WTC11 (cell line): ENCODE data around the gene IL17RA. TPM values are rescaled to one million over a fixed set of nuclear protein-coding genes. Genes with fewer than 3 reads are reported as not detected.

Experiments
- ATAC-seq: fragments of 200-7000 bp; cut with Tn5 transposase; 2 replicates; pipeline ENCODE4 v1.10.0; 2021; ENCODE audit warnings: mild to moderate bottlenecking, moderate library complexity
- CTCF ChIA-PET: fragments of 300-600 bp; sonication (Branson Sonifier 250); formaldehyde crosslinking; loops from one replicate; lab custom pipeline; 2021; ENCODE audit warnings: antibody characterized with exemption; lab: Charles Lee
- POLR2A ChIA-PET: fragments of 350-600 bp; sonication (Branson Sonifier 250); formaldehyde crosslinking; loops from one replicate; lab custom pipeline; 2021; ENCODE audit warnings: antibody characterized with exemption; lab: Charles Lee
- DNase-seq: peaks from one replicate; pipeline ENCODE4 v3.0.0; 2021; ENCODE audit warnings: low spot score
- H3K27ac Mint-ChIP-seq: 2 replicates; pipeline ENCODE4 v1.8.0; 2021; ENCODE audit warnings: mixed read lengths
- H3K27me3 Mint-ChIP-seq: 2 replicates; pipeline ENCODE4 v1.8.0; 2021; ENCODE audit warnings: low read depth, mild to moderate bottlenecking, moderate library complexity, mixed read lengths
- H3K36me3 Mint-ChIP-seq: 2 replicates; pipeline ENCODE4 v1.8.0; 2021; ENCODE audit warnings: mixed read lengths
- H3K4me1 Mint-ChIP-seq: 2 replicates; pipeline ENCODE4 v1.8.0; 2022; ENCODE audit warnings: mixed read lengths
- H3K4me3 Mint-ChIP-seq: 2 replicates; pipeline ENCODE4 v1.8.0; 2021; ENCODE audit warnings: mild to moderate bottlenecking, moderate library complexity, mixed read lengths
- H3K9me3 Mint-ChIP-seq: 2 replicates; pipeline ENCODE4 v1.8.0; 2021; ENCODE audit warnings: mixed read lengths
- FOXJ3 ChIP-seq: sonication (generic); formaldehyde crosslinking; IDR thresholded peaks from 2 replicates; pipeline ENCODE4 v1.9.0; 2021; ENCODE audit warnings: missing genetic modification reagents, mild to moderate bottlenecking, borderline replicate concordance
- IRF2 ChIP-seq: sonication (generic); formaldehyde crosslinking; IDR thresholded peaks from 2 replicates; pipeline ENCODE4 v1.8.0; 2022; ENCODE audit warnings: low read depth, missing genetic modification reagents, borderline replicate concordance
- PRRX2 ChIP-seq: fragments of 250-450 bp; sonication (Bioruptor Pico); IDR thresholded peaks from 2 replicates; pipeline ENCODE4 v1.8.0; 2021; ENCODE audit warnings: mild to moderate bottlenecking
- total RNA-seq: library from RNA; stranded (reverse); gene quantifications from 3 replicates; pipeline ENCODE4 v1.2.3, GENCODE V29; 2021
- TF ChIP-seq, protein P1 (sequence below): sonication (generic); formaldehyde crosslinking; IDR thresholded peaks from 2 replicates; pipeline ENCODE4 v1.8.0; 2023; ENCODE audit warnings: missing genetic modification reagents, mild to moderate bottlenecking, borderline replicate concordance
- TF ChIP-seq, protein P2 (sequence below): sonication (generic); formaldehyde crosslinking; IDR thresholded peaks from 2 replicates; pipeline ENCODE4 v1.8.1; 2022; ENCODE audit warnings: low read depth, missing genetic modification reagents, borderline replicate concordance
- TF ChIP-seq, protein P3 (sequence below): fragments of 250-450 bp; sonication (Bioruptor Pico); IDR thresholded peaks from 2 replicates; pipeline ENCODE4 v1.9.0; 2021; ENCODE audit warnings: mild to moderate bottlenecking
- TF ChIP-seq, protein P4 (sequence below): sonication (generic); formaldehyde crosslinking; IDR thresholded peaks from 2 replicates; pipeline ENCODE4 v1.8.0; 2022; ENCODE audit warnings: mild to moderate bottlenecking, missing genetic modification reagents

IL17RA gene
- total RNA-seq, 1 experiment from 2014 or later = 7.9 TPM

DNA sequence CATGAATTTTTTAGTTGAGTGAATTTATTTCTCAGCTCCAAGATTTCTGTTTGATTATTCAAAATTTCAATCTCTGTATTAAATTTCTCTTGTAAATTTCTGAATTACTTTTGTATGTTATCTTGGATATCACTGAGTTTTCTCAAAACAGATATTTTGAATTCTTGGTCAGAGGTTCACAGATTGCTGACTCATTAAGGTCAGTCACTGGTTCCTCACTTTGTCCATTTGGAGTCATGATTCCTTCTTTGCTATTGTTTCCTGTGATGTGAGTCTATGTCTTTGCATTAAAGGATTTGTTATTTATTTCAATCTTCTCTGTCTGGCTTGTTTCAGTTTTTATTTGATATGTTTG, 10.2 kb upstream of the IL17RA start (continued):
- TF ChIP-seq, protein P1, sequence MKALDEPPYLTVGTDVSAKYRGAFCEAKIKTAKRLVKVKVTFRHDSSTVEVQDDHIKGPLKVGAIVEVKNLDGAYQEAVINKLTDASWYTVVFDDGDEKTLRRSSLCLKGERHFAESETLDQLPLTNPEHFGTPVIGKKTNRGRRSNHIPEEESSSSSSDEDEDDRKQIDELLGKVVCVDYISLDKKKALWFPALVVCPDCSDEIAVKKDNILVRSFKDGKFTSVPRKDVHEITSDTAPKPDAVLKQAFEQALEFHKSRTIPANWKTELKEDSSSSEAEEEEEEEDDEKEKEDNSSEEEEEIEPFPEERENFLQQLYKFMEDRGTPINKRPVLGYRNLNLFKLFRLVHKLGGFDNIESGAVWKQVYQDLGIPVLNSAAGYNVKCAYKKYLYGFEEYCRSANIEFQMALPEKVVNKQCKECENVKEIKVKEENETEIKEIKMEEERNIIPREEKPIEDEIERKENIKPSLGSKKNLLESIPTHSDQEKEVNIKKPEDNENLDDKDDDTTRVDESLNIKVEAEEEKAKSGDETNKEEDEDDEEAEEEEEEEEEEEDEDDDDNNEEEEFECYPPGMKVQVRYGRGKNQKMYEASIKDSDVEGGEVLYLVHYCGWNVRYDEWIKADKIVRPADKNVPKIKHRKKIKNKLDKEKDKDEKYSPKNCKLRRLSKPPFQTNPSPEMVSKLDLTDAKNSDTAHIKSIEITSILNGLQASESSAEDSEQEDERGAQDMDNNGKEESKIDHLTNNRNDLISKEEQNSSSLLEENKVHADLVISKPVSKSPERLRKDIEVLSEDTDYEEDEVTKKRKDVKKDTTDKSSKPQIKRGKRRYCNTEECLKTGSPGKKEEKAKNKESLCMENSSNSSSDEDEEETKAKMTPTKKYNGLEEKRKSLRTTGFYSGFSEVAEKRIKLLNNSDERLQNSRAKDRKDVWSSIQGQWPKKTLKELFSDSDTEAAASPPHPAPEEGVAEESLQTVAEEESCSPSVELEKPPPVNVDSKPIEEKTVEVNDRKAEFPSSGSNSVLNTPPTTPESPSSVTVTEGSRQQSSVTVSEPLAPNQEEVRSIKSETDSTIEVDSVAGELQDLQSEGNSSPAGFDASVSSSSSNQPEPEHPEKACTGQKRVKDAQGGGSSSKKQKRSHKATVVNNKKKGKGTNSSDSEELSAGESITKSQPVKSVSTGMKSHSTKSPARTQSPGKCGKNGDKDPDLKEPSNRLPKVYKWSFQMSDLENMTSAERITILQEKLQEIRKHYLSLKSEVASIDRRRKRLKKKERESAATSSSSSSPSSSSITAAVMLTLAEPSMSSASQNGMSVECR (CRISPR knock-in tag) = no peak

DNA sequence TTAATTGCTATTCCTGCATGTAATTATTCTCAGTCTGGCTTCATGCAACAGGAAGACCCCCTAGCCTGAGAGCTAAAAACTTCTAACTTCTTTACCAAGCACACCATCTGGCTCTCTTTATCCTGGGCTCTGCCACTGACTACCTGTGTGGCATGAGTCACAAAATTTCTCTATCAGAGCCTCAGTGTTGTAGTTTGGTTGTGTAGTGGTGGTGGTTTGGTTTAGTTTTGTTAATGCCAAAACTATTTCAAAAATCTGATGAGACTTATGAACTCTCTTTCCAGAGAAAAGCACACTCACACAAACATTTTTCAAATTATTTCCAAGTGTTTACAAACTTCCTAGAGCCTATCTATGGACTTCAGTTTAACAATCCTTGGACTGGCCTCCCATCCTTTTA, 7.5 kb upstream of the IL17RA start:
- Mint-ChIP-seq H3K9me3 (peaks cover 7% of the 10 kb centered on the region; the same call in 1 of the 2 replicates), H3K36me3 (no peaks in the 10 kb centered on the region), H3K27ac (no peak overlapping the region), H3K27me3 (no peaks in the 10 kb centered on the region), H3K4me1 (no peaks in the 10 kb centered on the region; the same call in 1 of the 2 replicates), H3K4me3 (no peak overlapping the region)
- ATAC-seq = no peak
- CTCF ChIA-PET = interaction anchor here (1.0 to 2.5 kb wide), 4 partner anchors 18 to 95 kb away, joined by 3 to 12 read pairs (median 4); no protein-coding TSS in a partner anchor
- TF ChIP-seq FOXJ3 = no peak
- DNase-seq = no peak
- POLR2A ChIA-PET = no interaction called here

DNA sequence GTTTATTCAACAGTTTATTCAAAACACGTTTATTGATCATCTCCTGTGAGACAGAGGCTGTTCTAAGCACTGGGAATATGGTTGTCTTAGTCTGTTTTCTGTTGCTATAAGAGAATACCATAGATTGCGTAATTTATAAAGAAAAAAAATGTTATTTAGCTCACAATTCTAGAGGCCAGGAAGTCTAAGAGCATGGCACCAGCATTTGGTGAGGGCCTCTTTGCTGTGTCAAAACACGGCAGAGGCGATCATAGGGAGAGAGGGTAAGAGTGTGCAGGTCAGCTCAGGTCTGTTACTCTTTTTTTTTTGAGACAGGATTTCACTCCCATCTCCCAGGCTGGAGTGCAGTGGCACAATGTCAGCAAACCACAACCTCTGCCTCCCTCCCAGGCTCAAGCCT, 5.2 kb upstream of the IL17RA start:
- Mint-ChIP-seq H3K4me1 (peaks cover 4% of the 10 kb centered on the region; the same call in 1 of the 2 replicates), H3K27me3 (peaks cover 12% of the 10 kb centered on the region)
- TF ChIP-seq, protein P2, sequence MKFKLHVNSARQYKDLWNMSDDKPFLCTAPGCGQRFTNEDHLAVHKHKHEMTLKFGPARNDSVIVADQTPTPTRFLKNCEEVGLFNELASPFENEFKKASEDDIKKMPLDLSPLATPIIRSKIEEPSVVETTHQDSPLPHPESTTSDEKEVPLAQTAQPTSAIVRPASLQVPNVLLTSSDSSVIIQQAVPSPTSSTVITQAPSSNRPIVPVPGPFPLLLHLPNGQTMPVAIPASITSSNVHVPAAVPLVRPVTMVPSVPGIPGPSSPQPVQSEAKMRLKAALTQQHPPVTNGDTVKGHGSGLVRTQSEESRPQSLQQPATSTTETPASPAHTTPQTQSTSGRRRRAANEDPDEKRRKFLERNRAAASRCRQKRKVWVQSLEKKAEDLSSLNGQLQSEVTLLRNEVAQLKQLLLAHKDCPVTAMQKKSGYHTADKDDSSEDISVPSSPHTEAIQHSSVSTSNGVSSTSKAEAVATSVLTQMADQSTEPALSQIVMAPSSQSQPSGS (CRISPR knock-in tag) = no peak
- TF ChIP-seq, protein P1 (CRISPR knock-in tag) = no peak
- TF ChIP-seq, protein P3, sequence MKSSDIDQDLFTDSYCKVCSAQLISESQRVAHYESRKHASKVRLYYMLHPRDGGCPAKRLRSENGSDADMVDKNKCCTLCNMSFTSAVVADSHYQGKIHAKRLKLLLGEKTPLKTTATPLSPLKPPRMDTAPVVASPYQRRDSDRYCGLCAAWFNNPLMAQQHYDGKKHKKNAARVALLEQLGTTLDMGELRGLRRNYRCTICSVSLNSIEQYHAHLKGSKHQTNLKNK (CRISPR knock-in tag) = no peak
- TF ChIP-seq, protein P4, sequence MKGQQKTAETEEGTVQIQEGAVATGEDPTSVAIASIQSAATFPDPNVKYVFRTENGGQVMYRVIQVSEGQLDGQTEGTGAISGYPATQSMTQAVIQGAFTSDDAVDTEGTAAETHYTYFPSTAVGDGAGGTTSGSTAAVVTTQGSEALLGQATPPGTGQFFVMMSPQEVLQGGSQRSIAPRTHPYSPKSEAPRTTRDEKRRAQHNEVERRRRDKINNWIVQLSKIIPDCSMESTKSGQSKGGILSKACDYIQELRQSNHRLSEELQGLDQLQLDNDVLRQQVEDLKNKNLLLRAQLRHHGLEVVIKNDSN (CRISPR knock-in tag) = no peak
- TF ChIP-seq IRF2 (CRISPR knock-in tag) (no peak), PRRX2 (CRISPR knock-in tag) (no peak)
- TF ChIP-seq, all 79 proteins: peak for 0
- ChIA-PET CTCF (interaction anchor here (1.0 to 2.2 kb wide), 5 partner anchors 16 to 664 kb away, joined by 3 to 13 read pairs (median 5); no protein-coding TSS in a partner anchor), POLR2A (interaction anchor here (1.1 kb wide), 1 partner anchor 36 kb away, joined by 3 read pairs; no protein-coding TSS in a partner anchor)
- DNase-seq (no peak), ATAC-seq (no peak)
- H3K9me3 Mint-ChIP-seq = no peaks in the 10 kb centered on the region
- no peaks in the 10 kb centered on the region for H3K36me3 Mint-ChIP-seq
- no peak overlapping the region for H3K4me3 Mint-ChIP-seq
- no peak overlapping the region for H3K27ac Mint-ChIP-seq
